Immature natural killer cell (primary cell): Measurements from ENCODE around the gene NAGK. TPM values are rescaled to one million over a fixed set of nuclear protein-coding genes. Genes with fewer than 3 reads are reported as not detected.
A peak's percentile ranks its signal among the peaks of the same experiment; 100 is the strongest.

Source experiments
- DNase-seq, 3 donors: peaks; one replicate each; pipeline ENCODE4 v3.0.0; 2022; ENCODE audit warnings: mixed read lengths in 1 of 3
- H3K27ac Mint-ChIP-seq, 6 donors: one replicate each; pipeline ENCODE4 v1.8.0; 2020; ENCODE audit warnings: mixed read lengths in 6 of 6, mild to moderate bottlenecking in 5 of 6, inconsistent platforms in 4 of 6, moderate library complexity in 3 of 6
- H3K27me3 Mint-ChIP-seq, 3 donors: one replicate each; pipeline ENCODE4 v1.8.0; 2020 to 2021; ENCODE audit warnings: low read depth in 3 of 3, mild to moderate bottlenecking in 3 of 3, mixed read lengths in 3 of 3, moderate library complexity in 3 of 3, inconsistent platforms in 1 of 3
- H3K36me3 Mint-ChIP-seq, 3 donors: one replicate each; pipeline ENCODE4 v1.8.0; 2020; ENCODE audit warnings: mixed read lengths in 3 of 3, inconsistent platforms in 2 of 3, mild to moderate bottlenecking in 2 of 3
- H3K4me1 Mint-ChIP-seq, 2 donors: one replicate each; pipeline ENCODE4 v1.8.0; 2020; ENCODE audit warnings: inconsistent platforms in 2 of 2, mild to moderate bottlenecking in 2 of 2, mixed read lengths in 2 of 2, moderate library complexity in 1 of 2
- H3K4me3 Mint-ChIP-seq, 5 donors: one replicate each; pipeline ENCODE4 v1.8.0; 2020; ENCODE audit warnings: mild to moderate bottlenecking in 5 of 5, mixed read lengths in 5 of 5, inconsistent platforms in 3 of 5, moderate library complexity in 3 of 5
- H3K9me3 Mint-ChIP-seq, 6 donors: one replicate each; pipeline ENCODE4 v1.8.0; 2020; ENCODE audit warnings: mild to moderate bottlenecking in 6 of 6, mixed read lengths in 6 of 6, inconsistent platforms in 4 of 6, moderate library complexity in 3 of 6
- polyA plus RNA-seq, 3 donors: library from polyadenylated mRNA; unstranded; fragments of 300-500 nt; fragmentation: Illumina TruSeq; gene quantifications; one replicate each; pipeline ENCODE4 v1.2.3, GENCODE V29; 2021

Gene NAGK
- polyA plus RNA-seq, 3 donors from 2014 or later: 68.5 to 85.7 (median 79.4) TPM

GRCh38 chr2:71060871-71061270 is 7.6 kb upstream of the NAGK start:
- H3K27ac Mint-ChIP-seq: no peak overlapping the region
- no peaks in the 10 kb centered on the region for H3K4me1 Mint-ChIP-seq
- H3K4me3 Mint-ChIP-seq: no peak overlapping the region
- H3K27me3 Mint-ChIP-seq: peaks cover 0 to 10% (median 4%) of the 10 kb centered on the region in 3 donors
- H3K9me3 Mint-ChIP-seq: no peaks in the 10 kb centered on the region
- no peak for DNase-seq
- H3K36me3 Mint-ChIP-seq: no peaks in the 10 kb centered on the region

- Mint-ChIP-seq H3K36me3 (no peaks in the 10 kb centered on the region), H3K4me1 (peaks cover 9 to 14% of the 10 kb centered on the region in 2 donors), H3K27me3 (peaks cover 2 to 13% (median 8%) of the 10 kb centered on the region in 3 donors), H3K4me3 (no peak overlapping the region), H3K27ac (no peak overlapping the region), H3K9me3 (no peaks in the 10 kb centered on the region)
- DNase-seq: no peak
Measured at GRCh38 chr2:71063216-71063615, 5.2 kb upstream of the NAGK start.

- peak overlapping the region in 1 of 5 donors; percentile 10 for H3K4me3 Mint-ChIP-seq
- H3K4me1 Mint-ChIP-seq: peaks cover 13 to 23% of the 10 kb centered on the region in 2 donors
- H3K27me3 Mint-ChIP-seq: peaks cover 6 to 14% (median 13%) of the 10 kb centered on the region in 3 donors
- H3K9me3 Mint-ChIP-seq: no peaks in the 10 kb centered on the region
- no peaks in the 10 kb centered on the region for H3K36me3 Mint-ChIP-seq
- no peak for DNase-seq
- no peak overlapping the region for H3K27ac Mint-ChIP-seq
Measured at GRCh38 chr2:71064110-71064611, 4.3 kb upstream of the NAGK start.

GRCh38 chr2:71064754-71065621 is 3.5 kb upstream of the NAGK start:
- DNase-seq: no peak
- Mint-ChIP-seq H3K4me1 (peaks cover 21 to 31% of the 10 kb centered on the region in 2 donors), H3K36me3 (no peaks in the 10 kb centered on the region), H3K27ac (peak overlapping the region in 3 of 6 donors; percentile 21 to 43 (median 23)), H3K27me3 (peaks cover 6 to 12% (median 10%) of the 10 kb centered on the region in 3 donors), H3K9me3 (no peaks in the 10 kb centered on the region), H3K4me3 (peak overlapping the region in 2 of 5 donors; percentile 10 to 45)

GRCh38 chr2:71066856-71067255 is 1.6 kb upstream of the NAGK start:
- H3K27me3 Mint-ChIP-seq: peaks cover 6 to 9% (median 9%) of the 10 kb centered on the region in 3 donors
- H3K9me3 Mint-ChIP-seq: peaks cover 0 to 1% (median 0%) of the 10 kb centered on the region in 6 donors
- H3K36me3 Mint-ChIP-seq: no peaks in the 10 kb centered on the region
- peak overlapping the region; percentile 33 to 55 (median 47) for H3K4me3 Mint-ChIP-seq
- DNase-seq: no peak
- peaks cover 40 to 50% of the 10 kb centered on the region in 2 donors for H3K4me1 Mint-ChIP-seq
- H3K27ac Mint-ChIP-seq: peak overlapping the region; percentile 25 to 100 (median 86)

- peaks cover 0 to 1% (median 0%) of the 10 kb centered on the region in 6 donors for H3K9me3 Mint-ChIP-seq
- no peak for DNase-seq
- H3K4me3 Mint-ChIP-seq: peak overlapping the region; percentile 96 to 98 (median 97)
- peaks cover 6 to 9% (median 9%) of the 10 kb centered on the region in 3 donors for H3K27me3 Mint-ChIP-seq
- H3K27ac Mint-ChIP-seq: peak overlapping the region; percentile 96 to 100 (median 100)
- H3K36me3 Mint-ChIP-seq: no peaks in the 10 kb centered on the region
- H3K4me1 Mint-ChIP-seq: peaks cover 48 to 58% of the 10 kb centered on the region in 2 donors
Measured at GRCh38 chr2:71067567-71068217, 756 bp upstream of the NAGK start.

GRCh38 chr2:71069376-71069775 is 928 bp downstream of the NAGK start:
- peak overlapping the region; percentile 96 to 100 (median 100) for H3K27ac Mint-ChIP-seq
- peaks cover 6 to 9% (median 7%) of the 10 kb centered on the region in 3 donors for H3K27me3 Mint-ChIP-seq
- peaks cover 56 to 75% of the 10 kb centered on the region in 2 donors for H3K4me1 Mint-ChIP-seq
- peaks cover 0 to 11% (median 9%) of the 10 kb centered on the region in 3 donors for H3K36me3 Mint-ChIP-seq
- H3K4me3 Mint-ChIP-seq: peak overlapping the region; percentile 96 to 98 (median 97)
- peaks cover 0 to 1% (median 0%) of the 10 kb centered on the region in 6 donors for H3K9me3 Mint-ChIP-seq
- DNase-seq: no peak

- H3K4me1 Mint-ChIP-seq: peaks cover 56 to 75% of the 10 kb centered on the region in 2 donors
- H3K27ac Mint-ChIP-seq: peak overlapping the region; percentile 13 to 100 (median 100)
- DNase-seq: no peak
- peaks cover 0 to 1% (median 0%) of the 10 kb centered on the region in 6 donors for H3K9me3 Mint-ChIP-seq
- H3K27me3 Mint-ChIP-seq: peaks cover 6 to 9% (median 7%) of the 10 kb centered on the region in 3 donors
- H3K4me3 Mint-ChIP-seq: peak overlapping the region in 3 of 5 donors; percentile 8 to 98 (median 97)
- H3K36me3 Mint-ChIP-seq: peaks cover 0 to 12% (median 9%) of the 10 kb centered on the region in 3 donors
Measured at GRCh38 chr2:71070294-71071093, 2.0 kb downstream of the NAGK start.

GRCh38 chr2:71071681-71072398 is 3.4 kb downstream of the NAGK start:
- Mint-ChIP-seq H3K27ac (peak overlapping the region; percentile 77 to 100 (median 98)), H3K9me3 (peaks cover 0 to 1% (median 0%) of the 10 kb centered on the region in 6 donors), H3K4me3 (peak overlapping the region; percentile 0 to 59 (median 41)), H3K4me1 (peaks cover 56 to 75% of the 10 kb centered on the region in 2 donors), H3K27me3 (peaks cover 6 to 9% (median 7%) of the 10 kb centered on the region in 3 donors), H3K36me3 (peaks cover 3 to 12% (median 9%) of the 10 kb centered on the region in 3 donors)
- DNase-seq: peak; percentile 17 to 48 (median 43)

- peaks cover 6 to 12% (median 7%) of the 10 kb centered on the region in 3 donors for H3K27me3 Mint-ChIP-seq
- H3K9me3 Mint-ChIP-seq: peaks cover 0 to 1% (median 0%) of the 10 kb centered on the region in 6 donors
- peak overlapping the region in 1 of 5 donors; percentile 14 for H3K4me3 Mint-ChIP-seq
- peaks cover 3 to 17% (median 13%) of the 10 kb centered on the region in 3 donors for H3K36me3 Mint-ChIP-seq
- peaks cover 55 to 68% of the 10 kb centered on the region in 2 donors for H3K4me1 Mint-ChIP-seq
- peak overlapping the region in 5 of 6 donors; percentile 57 to 100 (median 100) for H3K27ac Mint-ChIP-seq
- DNase-seq: no peak
Measured at GRCh38 chr2:71072492-71072891, 4.0 kb downstream of the NAGK start.

GRCh38 chr2:71073475-71073874 is 5.0 kb downstream of the NAGK start:
- Mint-ChIP-seq H3K36me3 (peaks cover 6 to 21% (median 16%) of the 10 kb centered on the region in 3 donors), H3K4me1 (peaks cover 47 to 59% of the 10 kb centered on the region in 2 donors), H3K27me3 (peaks cover under 1 to 4% (median 1%) of the 10 kb centered on the region in 3 donors), H3K4me3 (peak overlapping the region in 1 of 5 donors; percentile 30), H3K27ac (peak overlapping the region in 5 of 6 donors; percentile 30 to 96 (median 48)), H3K9me3 (peaks cover 0 to 1% (median 0%) of the 10 kb centered on the region in 6 donors)
- no peak for DNase-seq

GRCh38 chr2:71074893-71075395 is 6.5 kb downstream of the NAGK start:
- Mint-ChIP-seq H3K27me3 (peaks cover 0 to 3% (median 0%) of the 10 kb centered on the region in 3 donors), H3K36me3 (peaks cover 11 to 28% (median 23%) of the 10 kb centered on the region in 3 donors), H3K4me1 (peaks cover 36 to 45% of the 10 kb centered on the region in 2 donors), H3K4me3 (no peak overlapping the region), H3K27ac (no peak overlapping the region), H3K9me3 (peaks cover 0 to 1% (median 0%) of the 10 kb centered on the region in 6 donors)
- no peak for DNase-seq
